GM18861 (cell line): ENCODE measurements around the gene KCNJ10.
"Not testable (repeated sequence)": the region's sequence is repeated elsewhere in the genome, so short reads cannot be mapped to it uniquely, and the experiment has no call there.

Experiments
- ATAC-seq: cut with Tn5 transposase; IDR thresholded peaks from one replicate; pipeline ENCODE4 v1.9.1; 2021; ENCODE audit not compliant: unreplicated experiment

Gene KCNJ10

GRCh38 chr1:160069460-160070231, at the start of gene KCNJ10:
Gene KCNJ10 (minus strand): TSS chr1:160070160. CDS start chr1:160042532, 27,628 bp downstream.
- ATAC-seq: no peak

GRCh38 chr1:160118928-160119327, 49.0 kb upstream of the KCNJ10 start:
- no peak for ATAC-seq

- no peak for ATAC-seq
Observed at GRCh38 chr1:160117709-160118183, 47.8 kb upstream of the KCNJ10 start.

GRCh38 chr1:160117300-160117699, 47.3 kb upstream of the KCNJ10 start:
- ATAC-seq: no peak

- ATAC-seq: no peak
Observed at GRCh38 chr1:160116283-160117147, 46.6 kb upstream of the KCNJ10 start.

GRCh38 chr1:160115545-160116282, 45.8 kb upstream of the KCNJ10 start, which contains the start of gene ATP1A2:
Gene ATP1A2 (plus strand): TSS chr1:160115759. CDS start chr1:160115862, 103 bp downstream.
- ATAC-seq: no peak

GRCh38 chr1:160114085-160114484, 44.1 kb upstream of the KCNJ10 start:
- ATAC-seq: no peak

- no peak for ATAC-seq
Observed at GRCh38 chr1:160113407-160113806, 43.4 kb upstream of the KCNJ10 start.

- ATAC-seq: no peak
Observed at GRCh38 chr1:160112357-160112756, 42.4 kb upstream of the KCNJ10 start.

GRCh38 chr1:160111462-160111861, 41.5 kb upstream of the KCNJ10 start:
- ATAC-seq: not testable (repeated sequence)

- ATAC-seq: no peak
Observed at GRCh38 chr1:160109686-160110085, 39.7 kb upstream of the KCNJ10 start.

GRCh38 chr1:160108888-160109662, 39.1 kb upstream of the KCNJ10 start:
- no peak for ATAC-seq

- ATAC-seq: no peak
Observed at GRCh38 chr1:160107512-160107911, 37.6 kb upstream of the KCNJ10 start.

- no peak for ATAC-seq
Observed at GRCh38 chr1:160105155-160105554, 35.2 kb upstream of the KCNJ10 start.

- ATAC-seq: no peak
Observed at GRCh38 chr1:160104486-160104885, 34.5 kb upstream of the KCNJ10 start.

GRCh38 chr1:160103658-160104408, 33.9 kb upstream of the KCNJ10 start:
- no peak for ATAC-seq

- no peak for ATAC-seq
Observed at GRCh38 chr1:160101717-160102522, 32.0 kb upstream of the KCNJ10 start.

- peak; percentile 27 for ATAC-seq
Observed at GRCh38 chr1:160101037-160101716, 31.2 kb upstream of the KCNJ10 start.
